ENCODE results near the gene RACGAP1.

The RACGAP1 gene

DNA sequence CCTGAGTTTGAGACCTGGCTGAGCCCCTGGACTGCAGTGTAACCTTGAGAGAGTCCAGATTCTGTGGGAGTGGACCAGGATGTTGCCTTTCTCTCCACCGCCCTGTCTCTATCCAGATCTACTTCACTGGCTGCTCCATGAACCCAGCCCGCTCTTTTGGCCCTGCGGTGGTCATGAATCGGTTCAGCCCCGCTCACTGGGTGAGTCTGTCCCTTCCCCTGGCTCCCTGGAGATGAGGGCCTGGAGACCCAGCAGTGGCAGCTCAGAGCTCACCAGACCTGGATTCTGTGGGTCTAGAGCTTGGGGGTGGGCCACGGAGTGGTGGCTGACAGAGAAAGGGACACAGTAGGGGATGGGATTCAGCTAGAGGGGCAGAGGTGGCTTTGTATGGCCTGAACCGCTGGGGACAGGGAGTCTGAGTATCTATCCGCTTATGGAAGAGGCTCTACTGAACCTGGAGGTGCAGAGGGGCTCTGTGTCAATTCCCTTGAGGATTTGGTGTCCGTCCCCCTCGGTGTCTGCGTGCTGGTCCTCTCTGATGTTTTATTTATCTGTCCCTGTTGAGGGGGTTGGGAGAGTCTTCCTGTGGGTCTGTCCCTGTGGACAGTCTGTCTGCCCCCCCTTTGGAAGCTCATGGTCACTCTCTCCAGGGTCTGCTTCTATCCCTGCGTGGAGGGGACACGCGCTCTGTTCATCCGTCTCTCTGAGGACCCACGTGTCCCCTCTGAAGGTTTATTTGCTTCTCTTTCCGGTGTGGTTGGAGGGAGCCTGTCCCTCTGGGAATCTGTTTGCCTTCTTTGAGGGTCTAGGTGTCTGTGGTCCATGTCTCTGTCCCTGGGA, 61.1 kb downstream of the RACGAP1 start:
- no peak overlapping the region for H3K4me3 ChIP-seq (replicated peaks in 1 of 2; ENCODE audit: low read depth in 2 of 2, low read length in 2 of 2)
- TF ChIP-seq, protein P1, sequence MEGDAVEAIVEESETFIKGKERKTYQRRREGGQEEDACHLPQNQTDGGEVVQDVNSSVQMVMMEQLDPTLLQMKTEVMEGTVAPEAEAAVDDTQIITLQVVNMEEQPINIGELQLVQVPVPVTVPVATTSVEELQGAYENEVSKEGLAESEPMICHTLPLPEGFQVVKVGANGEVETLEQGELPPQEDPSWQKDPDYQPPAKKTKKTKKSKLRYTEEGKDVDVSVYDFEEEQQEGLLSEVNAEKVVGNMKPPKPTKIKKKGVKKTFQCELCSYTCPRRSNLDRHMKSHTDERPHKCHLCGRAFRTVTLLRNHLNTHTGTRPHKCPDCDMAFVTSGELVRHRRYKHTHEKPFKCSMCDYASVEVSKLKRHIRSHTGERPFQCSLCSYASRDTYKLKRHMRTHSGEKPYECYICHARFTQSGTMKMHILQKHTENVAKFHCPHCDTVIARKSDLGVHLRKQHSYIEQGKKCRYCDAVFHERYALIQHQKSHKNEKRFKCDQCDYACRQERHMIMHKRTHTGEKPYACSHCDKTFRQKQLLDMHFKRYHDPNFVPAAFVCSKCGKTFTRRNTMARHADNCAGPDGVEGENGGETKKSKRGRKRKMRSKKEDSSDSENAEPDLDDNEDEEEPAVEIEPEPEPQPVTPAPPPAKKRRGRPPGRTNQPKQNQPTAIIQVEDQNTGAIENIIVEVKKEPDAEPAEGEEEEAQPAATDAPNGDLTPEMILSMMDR (IDR thresholded peaks at IDR 0.05; ENCODE audit: low read depth, low read length) = no peak
- no peak for DNase-seq (ENCODE audit: low read depth in 2 of 2)

DNA sequence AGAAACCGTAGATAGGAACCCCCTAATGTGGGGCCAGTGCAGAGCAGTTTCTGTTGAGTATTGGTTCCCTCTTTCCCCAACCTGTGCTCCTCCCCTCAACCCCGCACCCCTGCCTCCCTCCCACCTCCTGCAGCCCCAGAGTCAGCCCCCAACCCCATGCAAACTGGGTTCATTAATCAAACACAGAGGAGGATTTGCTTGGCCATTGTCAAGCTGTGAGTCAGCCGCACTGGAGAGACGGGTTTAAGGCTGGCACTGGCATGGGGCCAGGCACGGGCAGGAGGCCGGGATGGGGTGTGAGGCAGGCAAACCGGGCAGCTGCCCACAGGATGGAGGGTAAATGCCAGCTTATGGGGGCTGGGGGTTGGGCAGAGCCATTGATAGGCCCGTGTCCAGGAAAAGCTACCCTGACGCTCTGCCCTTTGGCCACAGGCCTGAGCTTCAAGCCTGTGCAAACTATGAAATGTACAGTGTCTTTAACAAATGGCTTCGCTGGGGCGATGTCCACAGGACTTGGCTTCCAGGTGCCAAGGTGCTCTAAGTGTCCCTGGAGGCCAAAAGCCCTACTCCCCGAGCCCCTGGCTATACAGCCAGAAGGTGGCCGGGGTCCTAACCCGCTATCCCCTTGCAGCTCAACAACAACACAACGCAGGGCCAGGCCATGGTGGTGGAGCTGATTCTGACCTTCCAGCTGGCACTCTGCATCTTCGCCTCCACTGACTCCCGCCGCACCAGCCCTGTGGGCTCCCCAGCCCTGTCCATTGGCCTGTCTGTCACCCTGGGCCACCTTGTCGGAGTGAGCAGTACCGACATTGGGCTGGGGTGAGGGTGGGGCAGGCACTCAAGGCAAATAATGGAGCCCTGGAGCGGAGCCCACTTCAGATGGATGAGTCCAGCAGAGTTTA, 62.2 kb downstream of the RACGAP1 start:
- DNase-seq (ENCODE audit: low read depth in 2 of 2) = peak in 1 of 2 donors; percentile 38
- TF ChIP-seq, protein P1 (IDR thresholded peaks at IDR 0.05; ENCODE audit: low read depth, low read length) = no peak
- H3K4me3 ChIP-seq (replicated peaks in 1 of 2; ENCODE audit: low read depth in 2 of 2, low read length in 2 of 2) = no peak overlapping the region

DNA sequence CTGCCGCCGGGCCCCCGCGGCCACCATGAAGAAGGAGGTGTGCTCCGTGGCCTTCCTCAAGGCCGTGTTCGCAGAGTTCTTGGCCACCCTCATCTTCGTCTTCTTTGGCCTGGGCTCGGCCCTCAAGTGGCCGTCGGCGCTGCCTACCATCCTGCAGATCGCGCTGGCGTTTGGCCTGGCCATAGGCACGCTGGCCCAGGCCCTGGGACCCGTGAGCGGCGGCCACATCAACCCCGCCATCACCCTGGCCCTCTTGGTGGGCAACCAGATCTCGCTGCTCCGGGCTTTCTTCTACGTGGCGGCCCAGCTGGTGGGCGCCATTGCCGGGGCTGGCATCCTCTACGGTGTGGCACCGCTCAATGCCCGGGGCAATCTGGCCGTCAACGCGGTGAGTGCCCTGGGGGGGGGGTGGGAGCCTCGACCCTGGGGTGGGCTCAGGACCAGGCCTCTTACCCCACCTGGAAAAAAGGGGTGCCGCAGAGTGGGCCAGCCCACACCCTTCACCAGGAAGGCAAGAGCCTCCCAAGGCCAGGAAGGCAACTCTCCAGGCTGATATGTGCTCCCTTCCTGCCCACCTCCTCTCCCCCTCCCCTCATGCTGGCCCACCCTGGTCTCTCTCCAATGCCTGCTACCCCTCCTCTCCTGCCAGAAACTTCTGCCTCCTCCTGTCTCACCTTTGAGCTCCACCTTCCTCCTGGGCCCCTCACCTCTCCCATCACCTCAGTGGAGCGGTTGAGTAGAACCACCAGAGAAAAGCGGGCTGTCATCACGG, 63.1 kb downstream of the RACGAP1 start:
- no peak for DNase-seq (ENCODE audit: low read depth in 2 of 2)
- TF ChIP-seq, protein P1 (IDR thresholded peaks at IDR 0.05; ENCODE audit: low read depth, low read length) = no peak
- no peak overlapping the region for H3K4me3 ChIP-seq (replicated peaks in 1 of 2; ENCODE audit: low read depth in 2 of 2, low read length in 2 of 2)

DNA sequence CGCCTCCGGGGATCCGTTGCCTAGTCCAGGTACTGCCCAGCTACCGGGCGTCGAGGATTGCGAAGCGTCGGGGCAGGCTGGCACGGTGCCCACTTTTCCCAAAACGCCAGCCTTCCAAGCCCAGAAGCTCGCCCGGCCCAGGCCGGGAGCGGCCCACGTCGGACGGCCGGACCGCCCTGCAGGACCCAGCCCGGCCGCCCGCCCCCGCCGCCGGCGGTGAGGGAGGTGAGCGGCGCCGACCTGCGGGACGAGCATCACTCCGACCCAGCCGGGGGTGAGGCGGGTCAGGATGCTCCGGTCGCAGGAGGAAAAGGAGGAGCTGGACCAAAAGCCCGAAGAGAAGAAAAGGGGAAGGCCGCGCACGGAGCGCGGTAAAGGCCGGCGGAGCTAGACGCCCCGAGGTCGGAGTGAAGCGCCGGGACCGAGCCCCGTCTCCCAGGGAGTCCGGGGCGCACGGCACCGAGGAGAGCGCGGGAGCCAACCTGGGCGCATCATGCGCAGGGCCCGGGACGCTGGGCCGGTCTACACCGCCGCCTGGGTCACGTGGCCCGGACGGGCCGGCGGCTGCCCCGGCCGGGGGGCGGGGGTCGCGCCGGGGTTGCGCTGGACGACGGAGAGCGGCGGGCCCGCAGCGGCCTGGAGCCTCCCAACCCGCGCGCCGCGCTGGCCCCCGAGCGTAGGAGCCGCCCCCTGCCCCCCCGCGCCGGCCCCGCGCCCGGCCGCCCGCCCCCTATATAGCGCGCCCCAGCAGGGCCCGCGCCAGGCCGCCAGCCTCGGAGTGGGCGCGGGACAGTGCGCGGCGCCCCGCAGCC, 64.0 kb downstream of the RACGAP1 start, which contains the start of gene AQP5:
AQP5 (plus strand) TSS at position 762 of the 812 bp plus-strand sequence. CDS start 146 bp downstream, outside the sequence.
- TF ChIP-seq, protein P1 (IDR thresholded peaks at IDR 0.05; ENCODE audit: low read depth, low read length) = no peak
- peak within 1 kb of the TSS in 1 of 2 donors; percentile 18 for H3K4me3 ChIP-seq (replicated peaks in 1 of 2; ENCODE audit: low read depth in 2 of 2, low read length in 2 of 2)
- DNase-seq (ENCODE audit: low read depth in 2 of 2) = no peak

DNA sequence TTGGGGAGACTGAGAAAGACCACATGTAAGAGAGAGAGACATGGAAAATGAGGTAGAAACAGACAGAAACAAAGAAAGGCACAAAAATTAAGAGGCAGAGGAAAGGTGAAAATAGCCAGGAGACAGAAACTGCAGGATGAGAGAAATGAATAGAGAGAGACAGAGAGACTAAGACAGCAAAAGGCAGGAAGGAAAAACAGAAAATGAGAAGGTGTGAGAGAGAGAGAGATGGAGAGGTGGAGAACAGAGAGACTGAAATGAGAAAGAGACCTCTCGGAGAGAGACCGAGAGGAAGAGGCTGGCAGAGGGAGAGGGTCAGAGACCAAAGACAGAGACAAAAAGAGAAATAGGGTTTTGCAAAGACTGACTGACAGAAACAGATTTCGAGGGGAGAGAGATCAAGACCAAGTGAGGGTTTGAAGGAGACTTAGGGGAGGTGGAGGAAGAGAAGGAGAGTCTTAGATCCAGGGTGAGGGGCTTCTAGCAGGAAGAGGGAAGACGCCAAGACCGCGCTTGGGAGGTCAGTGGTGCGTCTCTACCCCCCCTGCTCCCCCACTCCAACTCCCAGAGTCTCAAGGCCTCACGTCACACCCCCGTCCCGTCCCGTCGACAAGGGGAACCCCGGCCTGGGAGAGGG, 64.7 kb downstream of the RACGAP1 start:
- TF ChIP-seq, protein P1 (IDR thresholded peaks at IDR 0.05; ENCODE audit: low read depth, low read length) = no peak
- no peak for DNase-seq (ENCODE audit: low read depth in 2 of 2)
- no peak overlapping the region for H3K4me3 ChIP-seq (replicated peaks in 1 of 2; ENCODE audit: low read depth in 2 of 2, low read length in 2 of 2)

All from cardiac fibroblast (primary cell).